Thyroid gland (tissue), 4 donors: Measurements from ENCODE around the gene DNAH14. TPM values are rescaled to one million over a fixed set of nuclear protein-coding genes. Genes with fewer than 3 reads are reported as not detected.
"Not testable (repeated sequence)": the region's sequence is repeated elsewhere in the genome, so short reads cannot be mapped to it uniquely, and the experiment has no call there.

ENCODE experiments used
- DNase-seq, 2 donors: peaks; one replicate each; pipeline ENCODE4 v3.0.0-alpha.2; 2019
- H3K27ac ChIP-seq, 3 donors: fragments of 200-600 bp; sonication (generic); 1 replicate in 2 of 3; 2 replicates in 1 of 3; pipeline ENCODE4 v1.5.1; 2016 to 2019; ENCODE audit warnings: mild to moderate bottlenecking in 1 of 3, moderate library complexity in 1 of 3
- H3K27me3 ChIP-seq: fragments of 200-600 bp; sonication (generic); one replicate; pipeline ENCODE4 v1.5.1; 2019
- H3K36me3 ChIP-seq, 2 donors: fragments of 200-600 bp; sonication (generic); one replicate each; pipeline ENCODE4 v1.5.1; 2016 to 2019
- H3K4me1 ChIP-seq, 2 donors: fragments of 200-600 bp; sonication (generic); one replicate each; pipeline ENCODE4 v1.5.1; 2017 to 2019
- H3K4me3 ChIP-seq, 3 donors: fragments of 200-600 bp; sonication (generic); replicated peaks in 1 of 3; 1 replicate in 2 of 3; 2 replicates in 1 of 3; pipeline ENCODE4 v1.5.1; 2016; ENCODE audit warnings: mild to moderate bottlenecking in 1 of 3
- H3K9me3 ChIP-seq: fragments of 200-600 bp; sonication (generic); one replicate; pipeline ENCODE4 v1.5.1; 2017
- CTCF ChIP-seq, 6 experiments: fragments of 200-600 bp in 3 of 6; fragments of 450-650 bp in 3 of 6; sonication (generic) in 3 of 6; IDR thresholded peaks; one replicate each; pipeline ENCODE4 v1.5.1; 2016 to 2019; ENCODE audit warnings: antibody characterized with exemption in 6 of 6, mild to moderate bottlenecking in 2 of 6, inconsistent platforms in 1 of 6, moderate library complexity in 1 of 6
- POLR2A ChIP-seq, 2 donors: fragments of 450-650 bp; IDR thresholded peaks; one replicate each; pipeline ENCODE4 v1.6.1; 2017; ENCODE audit warnings: antibody characterized with exemption in 2 of 2, mild to moderate bottlenecking in 2 of 2, moderate library complexity in 1 of 2
- WGBS, 2 donors: methylation state at CpG; one replicate each; pipeline ENCODE4 v1.1.5; 2017; 5-methylcytosine and 5-hydroxymethylcytosine counted together
- intact Hi-C: fragments of 100-400 bp; cut with DNase I; formaldehyde crosslinking; loops from one replicate; pipeline ENCODE4 v1.15.1; 2023
- total RNA-seq, 4 donors: library from RNA; depleted of rRNA; stranded (reverse); fragments of >200 nt; gene quantifications; one replicate each; pipeline ENCODE4 v1.2.3, GENCODE V29; 2016

DNAH14 gene
- total RNA-seq, 4 donors from 2014 or later, result 60.5 to 75.9 (median 69.2) TPM

- TF ChIP-seq CTCF (IDR thresholded peaks at IDR 0.05), result no peak
- TF ChIP-seq POLR2A (IDR thresholded peaks at IDR 0.05), result no peak
- 95 to 100% methylated on average over 1 of the region's 1 CpG for WGBS, 2 donors
- H3K9me3 ChIP-seq, result no peaks in the 10 kb centered on the region
- DNase-seq, result no peak
- no peak overlapping the region for H3K27ac ChIP-seq
- H3K36me3 ChIP-seq, result no peaks in the 10 kb centered on the region
- H3K4me3 ChIP-seq, result no peak overlapping the region
- intact Hi-C loops, result no loop called here
- H3K27me3 ChIP-seq, result no peaks in the 10 kb centered on the region
- no peaks in the 10 kb centered on the region for H3K4me1 ChIP-seq
Observed at GRCh38 chr1:225004396-225004795, 74.9 kb downstream of the DNAH14 start.

- H3K27me3 ChIP-seq, H3K9me3 ChIP-seq, H3K36me3 ChIP-seq, intact Hi-C loops, H3K27ac ChIP-seq, H3K4me3 ChIP-seq, H3K4me1 ChIP-seq, DNase-seq: not testable (repeated sequence)
- 89 to 91% methylated on average over 5 of the region's 5 CpGs for WGBS, 2 donors
Observed at GRCh38 chr1:225006352-225006751, 76.9 kb downstream of the DNAH14 start.

- H3K4me1 ChIP-seq, H3K27me3 ChIP-seq, intact Hi-C loops, H3K4me3 ChIP-seq, H3K27ac ChIP-seq, H3K9me3 ChIP-seq, H3K36me3 ChIP-seq, DNase-seq: not testable (repeated sequence)
- WGBS, 2 donors, result 95 to 98% methylated on average over 5 of the region's 5 CpGs
Observed at GRCh38 chr1:225008050-225008449, 78.6 kb downstream of the DNAH14 start.

- H3K27me3 ChIP-seq, result no peaks in the 10 kb centered on the region
- H3K36me3 ChIP-seq, result no peaks in the 10 kb centered on the region
- intact Hi-C loops, result no loop called here
- H3K9me3 ChIP-seq, result no peaks in the 10 kb centered on the region
- H3K4me1 ChIP-seq, result no peaks in the 10 kb centered on the region
- no peak for DNase-seq
- no peak for TF ChIP-seq CTCF (IDR thresholded peaks at IDR 0.05)
- no peak for TF ChIP-seq POLR2A (IDR thresholded peaks at IDR 0.05)
- no peak overlapping the region for H3K4me3 ChIP-seq
- no peak overlapping the region for H3K27ac ChIP-seq
Observed at GRCh38 chr1:225021037-225021436, 91.6 kb downstream of the DNAH14 start.

GRCh38 chr1:225026701-225027100 is 97.2 kb downstream of the DNAH14 start:
- no peaks in the 10 kb centered on the region for H3K27me3 ChIP-seq
- H3K9me3 ChIP-seq, result no peaks in the 10 kb centered on the region
- no peak overlapping the region for H3K27ac ChIP-seq
- TF ChIP-seq POLR2A (IDR thresholded peaks at IDR 0.05), result no peak
- TF ChIP-seq CTCF (IDR thresholded peaks at IDR 0.05), result no peak
- no peak for DNase-seq
- intact Hi-C loops, result no loop called here
- no peak overlapping the region for H3K4me3 ChIP-seq
- WGBS, 2 donors, result 92 to 95% methylated on average over 1 of the region's 1 CpG
- no peaks in the 10 kb centered on the region for H3K36me3 ChIP-seq
- no peaks in the 10 kb centered on the region for H3K4me1 ChIP-seq

GRCh38 chr1:225036441-225036840 is 107.0 kb downstream of the DNAH14 start:
- intact Hi-C loops, H3K27ac ChIP-seq, H3K4me1 ChIP-seq, H3K27me3 ChIP-seq, H3K9me3 ChIP-seq, H3K4me3 ChIP-seq, H3K36me3 ChIP-seq, DNase-seq: not testable (repeated sequence)
- WGBS, 2 donors, result 85 to 100% methylated on average over 1 of the region's 1 CpG

GRCh38 chr1:225042263-225042662 is 112.8 kb downstream of the DNAH14 start:
- TF ChIP-seq CTCF (IDR thresholded peaks at IDR 0.05), result no peak
- no peak for TF ChIP-seq POLR2A (IDR thresholded peaks at IDR 0.05)
- Histone ChIP-seq H3K27me3 (no peaks in the 10 kb centered on the region), H3K4me3 (no peak overlapping the region), H3K4me1 (no peaks in the 10 kb centered on the region), H3K9me3 (no peaks in the 10 kb centered on the region), H3K36me3 (no peaks in the 10 kb centered on the region), H3K27ac (no peak overlapping the region)
- intact Hi-C loops, result no loop called here
- no peak for DNase-seq
